ENCODE results near the gene BTF3.
A peak's percentile ranks its signal among the peaks of the same experiment; 100 is the strongest.

The BTF3 gene

DNA sequence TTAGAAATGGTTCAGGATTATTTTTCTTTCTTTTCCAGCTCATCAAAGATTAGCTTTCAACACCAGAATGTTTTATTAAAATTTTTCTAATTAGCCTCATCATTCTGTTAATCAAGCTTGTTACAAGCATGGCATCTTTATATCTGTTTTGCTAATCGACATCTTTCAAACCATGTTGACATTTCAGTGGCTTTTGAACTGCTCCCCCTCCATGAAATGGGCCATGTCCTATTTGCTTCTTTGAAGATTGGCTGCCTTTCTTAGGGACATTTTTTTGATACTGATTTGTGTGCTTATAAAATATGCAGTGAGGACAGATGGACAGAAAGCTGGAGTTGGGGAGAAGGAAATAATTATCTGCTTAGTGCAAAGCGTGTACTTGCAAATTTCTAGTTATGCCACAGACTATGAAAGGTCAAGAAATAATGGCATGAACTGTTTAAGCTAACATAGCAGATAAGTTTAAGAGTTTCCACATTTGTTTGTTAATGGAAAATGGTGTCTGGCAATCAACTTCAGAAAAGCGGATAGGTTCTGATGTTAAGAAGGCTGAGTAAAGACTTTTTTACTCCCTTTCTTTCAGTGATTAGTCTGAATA is 27.5 kb downstream of the BTF3 start:
- no peak for DNase-seq

GRCh38 chr5:73528248-73528647 is 30.0 kb downstream of the BTF3 start:
- DNase-seq, result peak; percentile 84

DNA sequence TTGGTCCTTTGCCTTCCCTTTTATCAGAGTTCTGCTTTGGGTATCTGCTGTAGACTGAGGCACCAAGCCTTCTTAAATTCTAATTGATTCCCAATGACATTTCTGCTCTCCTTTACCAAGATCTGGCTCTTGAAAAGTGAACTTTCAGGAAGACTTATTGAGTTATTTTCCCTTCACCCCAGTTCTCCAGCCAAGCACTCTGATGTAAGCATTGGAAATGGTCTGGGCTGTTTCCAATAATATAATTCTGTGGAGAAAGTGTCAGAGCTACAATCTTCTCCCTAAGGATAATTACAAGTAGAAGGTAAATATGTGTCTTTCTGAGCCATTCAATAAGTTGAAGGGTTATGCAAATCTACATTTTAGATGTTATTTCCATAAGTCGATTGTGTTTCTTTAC is 30.8 kb downstream of the BTF3 start:
- peak; percentile 65 for DNase-seq

GRCh38 chr5:73531356-73531755 is 33.1 kb downstream of the BTF3 start:
- DNase-seq, result no peak

GRCh38 chr5:73532195-73532594 is 34.0 kb downstream of the BTF3 start:
- no peak for DNase-seq

DNA sequence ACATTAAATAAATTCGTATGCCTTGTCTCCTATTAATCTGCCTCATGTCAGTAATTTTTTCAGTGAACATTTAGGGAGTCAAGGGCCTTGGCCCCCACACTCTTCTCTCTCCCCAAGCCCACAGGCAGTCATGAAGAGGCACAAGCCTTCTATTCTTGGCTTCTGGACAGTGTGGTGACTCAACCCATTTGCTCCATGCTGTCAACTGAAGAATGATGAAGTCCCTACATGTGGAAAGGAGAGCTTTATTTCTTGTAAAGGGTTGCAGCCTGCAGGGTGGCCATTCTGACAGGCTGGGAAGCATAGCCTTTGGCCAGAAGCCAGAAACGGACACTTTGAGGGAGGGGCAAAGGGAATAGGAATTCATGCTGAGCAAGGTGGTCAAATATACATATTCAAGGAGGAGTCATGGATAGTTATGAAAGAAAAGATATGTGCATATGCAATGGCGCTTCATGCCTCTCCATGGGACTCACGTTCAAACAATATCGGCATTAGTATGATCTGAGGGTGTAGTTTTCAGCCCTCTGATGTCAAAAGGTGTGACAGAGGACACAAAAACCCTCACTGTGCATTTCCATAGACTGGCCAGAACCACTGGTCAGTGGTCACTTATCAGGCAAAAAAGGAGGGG is 35.9 kb downstream of the BTF3 start:
- DNase-seq, result no peak

DNA sequence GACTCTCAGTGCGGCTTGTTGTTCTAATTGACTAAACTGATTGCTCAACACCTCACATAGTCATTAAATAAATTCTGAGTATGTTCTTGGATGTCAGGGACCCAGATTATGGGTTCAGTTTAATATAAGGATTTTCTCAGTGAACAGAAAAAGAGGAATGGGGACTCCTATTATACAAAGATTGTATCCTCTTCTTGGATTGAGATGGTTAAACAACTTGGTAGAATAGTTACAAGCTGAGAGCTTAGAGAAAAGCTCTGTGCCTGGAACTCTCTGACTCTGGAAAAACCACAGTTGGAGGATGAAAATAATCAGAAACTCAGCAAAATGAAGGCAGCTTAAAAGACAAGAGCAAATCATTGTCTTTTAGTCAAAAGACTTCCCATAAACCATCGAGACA is 36.7 kb downstream of the BTF3 start:
- DNase-seq, result no peak

DNA sequence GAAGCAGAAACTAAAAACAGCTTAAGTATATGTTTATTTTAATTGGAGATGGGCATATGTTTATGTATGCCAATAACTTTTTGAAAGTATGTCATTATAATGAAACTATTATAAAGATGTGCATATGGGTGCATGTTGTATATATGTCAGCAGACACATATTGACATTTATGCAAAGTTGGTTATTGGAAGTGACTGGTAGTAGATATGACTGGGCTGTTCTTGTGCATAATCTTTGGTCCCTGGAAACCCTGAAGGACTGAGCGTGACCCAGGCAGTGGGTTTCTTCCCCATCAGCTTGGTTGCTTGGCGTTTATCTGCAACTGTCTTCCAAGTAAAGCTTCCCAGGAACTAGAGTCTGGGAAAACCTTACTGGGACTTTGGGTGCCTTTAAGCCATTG is 41.5 kb downstream of the BTF3 start:
- DNase-seq, result no peak

DNA sequence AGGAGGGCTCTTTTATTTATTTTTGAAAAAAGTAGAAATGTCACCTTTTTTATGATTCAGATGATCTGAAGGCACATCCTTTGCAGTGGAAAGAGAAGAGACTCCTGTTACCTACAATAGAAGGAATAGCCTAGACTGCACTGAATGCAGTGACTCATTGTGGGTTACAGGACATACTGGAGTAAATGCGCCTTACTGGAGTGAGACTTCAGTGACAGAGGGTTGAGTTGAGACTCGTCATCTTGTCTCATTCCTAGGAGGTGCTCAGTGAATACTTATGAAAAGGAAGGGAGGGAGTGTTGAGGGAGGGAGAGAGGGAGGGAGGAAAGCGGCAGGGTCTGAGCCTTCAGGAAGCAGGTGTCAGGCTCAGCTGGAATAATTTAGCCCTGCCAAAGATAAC is 42.0 kb downstream of the BTF3 start:
- no peak for DNase-seq

DNA sequence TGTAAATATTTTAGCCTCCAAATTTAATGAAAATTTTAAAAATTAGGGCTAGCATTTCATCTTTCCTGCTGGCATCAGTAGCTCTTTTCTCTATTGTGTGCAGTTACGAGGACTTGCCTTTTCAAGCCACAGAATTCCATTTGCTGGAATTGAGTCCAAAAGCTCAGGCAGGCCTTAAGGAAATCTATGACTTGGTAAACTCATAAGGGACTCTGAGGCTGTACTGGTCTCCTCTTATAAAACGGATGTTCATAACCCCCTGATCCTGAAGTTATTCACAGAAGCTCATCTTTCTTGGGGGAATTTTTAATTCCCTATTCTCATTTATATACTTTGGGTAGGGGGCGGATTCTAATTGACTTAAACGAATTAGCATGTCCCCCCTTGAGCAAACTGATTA is 43.8 kb downstream of the BTF3 start:
- DNase-seq, result no peak

DNA sequence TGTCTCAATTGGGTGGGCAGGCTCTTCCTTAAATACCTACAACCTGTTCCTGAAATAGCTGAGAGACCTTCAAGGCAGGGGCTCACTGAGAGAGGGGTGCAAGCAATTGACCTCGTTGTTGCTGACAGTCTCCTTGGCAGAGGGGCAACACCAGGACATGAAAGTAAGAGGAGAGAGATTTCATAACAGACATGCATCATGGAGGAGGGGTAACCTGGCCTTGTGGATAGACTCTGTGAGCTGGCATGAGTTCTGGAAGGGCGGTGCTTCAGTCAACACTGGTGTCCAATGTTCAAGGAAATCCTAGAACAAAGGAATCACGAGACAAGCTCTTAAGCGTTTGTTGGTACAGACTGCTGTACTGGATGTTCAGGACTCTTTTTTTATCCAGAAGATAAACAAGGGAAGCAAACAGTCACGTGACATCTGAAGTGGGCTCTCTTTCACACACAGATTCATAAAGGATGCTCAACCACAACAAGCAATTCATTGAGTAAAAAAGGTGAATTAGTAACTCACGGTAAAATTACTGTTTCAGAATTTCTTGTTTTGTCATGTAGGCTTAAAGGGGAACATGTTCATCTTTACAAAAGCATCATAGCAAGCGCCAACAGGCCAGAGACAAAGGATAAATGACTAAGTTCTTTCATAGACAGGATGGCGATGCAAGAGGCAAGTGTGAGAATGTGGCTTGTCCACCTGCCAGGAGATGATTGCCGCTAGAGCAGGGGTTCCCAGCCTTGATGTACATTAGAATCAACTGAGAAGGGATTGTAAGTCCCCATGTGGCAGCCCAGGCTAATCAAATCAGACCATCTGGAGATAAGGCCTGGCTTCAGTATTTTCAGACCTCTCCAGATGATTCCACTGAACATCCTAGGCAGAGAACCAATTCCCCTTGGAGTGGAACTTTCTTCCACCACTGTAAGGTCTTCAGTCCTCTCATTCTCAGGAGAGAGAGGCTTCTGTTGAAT is 46.5 kb downstream of the BTF3 start:
- no peak for DNase-seq

DNA sequence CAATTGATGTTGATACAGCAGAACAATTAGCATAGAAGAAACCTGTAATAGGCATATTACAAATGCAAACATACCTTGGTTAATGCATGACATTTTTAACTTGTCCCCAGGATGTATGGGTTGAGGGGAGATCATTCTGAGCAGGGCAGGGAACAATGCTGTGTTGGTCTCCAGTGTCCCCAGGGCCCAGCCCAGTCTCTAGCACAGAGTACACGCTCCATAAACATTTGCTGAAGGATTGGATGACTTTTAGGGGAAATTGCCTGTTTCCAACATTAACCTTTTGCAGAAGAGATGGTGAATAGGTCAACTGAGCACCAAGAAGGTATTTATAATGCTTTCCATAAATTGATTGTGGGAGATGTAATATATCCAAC is 47.1 kb downstream of the BTF3 start:
- no peak for DNase-seq

- no peak for DNase-seq
These were observed 51.8 kb downstream of the BTF3 start for GRCh38 chr5:73550016-73550415.

GRCh38 chr5:73552642-73553041 is 54.4 kb downstream of the BTF3 start:
- DNase-seq, result no peak
